ENCODE measurements around the gene ZBTB48.
A peak's percentile ranks its signal among the peaks of the same experiment; 100 is the strongest.

ZBTB48 gene

GRCh38 chr1:6579374-6580118 lies at the start of gene ZBTB48:
ZBTB48 (plus strand) TSS chr1:6579994; CDS start chr1:6580610, 616 bp downstream.
- TF ChIP-seq, protein P1, sequence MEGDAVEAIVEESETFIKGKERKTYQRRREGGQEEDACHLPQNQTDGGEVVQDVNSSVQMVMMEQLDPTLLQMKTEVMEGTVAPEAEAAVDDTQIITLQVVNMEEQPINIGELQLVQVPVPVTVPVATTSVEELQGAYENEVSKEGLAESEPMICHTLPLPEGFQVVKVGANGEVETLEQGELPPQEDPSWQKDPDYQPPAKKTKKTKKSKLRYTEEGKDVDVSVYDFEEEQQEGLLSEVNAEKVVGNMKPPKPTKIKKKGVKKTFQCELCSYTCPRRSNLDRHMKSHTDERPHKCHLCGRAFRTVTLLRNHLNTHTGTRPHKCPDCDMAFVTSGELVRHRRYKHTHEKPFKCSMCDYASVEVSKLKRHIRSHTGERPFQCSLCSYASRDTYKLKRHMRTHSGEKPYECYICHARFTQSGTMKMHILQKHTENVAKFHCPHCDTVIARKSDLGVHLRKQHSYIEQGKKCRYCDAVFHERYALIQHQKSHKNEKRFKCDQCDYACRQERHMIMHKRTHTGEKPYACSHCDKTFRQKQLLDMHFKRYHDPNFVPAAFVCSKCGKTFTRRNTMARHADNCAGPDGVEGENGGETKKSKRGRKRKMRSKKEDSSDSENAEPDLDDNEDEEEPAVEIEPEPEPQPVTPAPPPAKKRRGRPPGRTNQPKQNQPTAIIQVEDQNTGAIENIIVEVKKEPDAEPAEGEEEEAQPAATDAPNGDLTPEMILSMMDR (conservative IDR thresholded peaks at IDR 0.05): no peak
- peak within 1 kb of the TSS; percentile 84 for H3K27ac ChIP-seq

DNA sequence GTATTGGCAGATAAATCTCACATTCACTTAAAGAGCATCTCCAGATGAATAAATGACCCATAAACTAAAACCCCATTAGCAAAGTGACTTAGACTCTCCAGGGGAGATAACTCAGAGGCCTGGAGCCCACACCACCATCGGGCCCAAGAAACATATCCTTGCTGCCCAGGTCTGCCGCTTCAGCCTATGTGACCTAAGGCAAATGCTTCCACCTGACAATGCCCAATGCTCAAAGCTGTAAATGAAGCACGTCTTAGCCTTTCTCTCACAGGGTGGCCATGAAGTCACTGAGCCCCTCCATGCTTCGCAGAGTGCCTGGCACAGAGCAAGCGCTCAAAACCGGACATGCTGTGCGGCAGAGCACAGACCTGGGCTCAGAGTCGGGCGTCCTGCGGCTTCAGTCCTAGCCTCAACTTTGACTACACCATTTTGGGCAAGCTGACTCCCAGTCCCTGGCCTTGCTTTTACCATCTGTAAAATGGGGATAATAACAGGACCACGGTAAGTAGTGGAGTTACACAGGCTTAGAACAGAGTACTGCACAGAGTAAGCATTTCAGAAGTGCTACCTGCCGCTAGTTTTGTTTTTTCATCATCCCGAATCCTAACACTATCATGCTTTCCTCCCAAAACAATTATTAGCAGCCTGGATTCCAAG lies 49.2 kb upstream of the ZBTB48 start:
- no peak overlapping the region for H3K27ac ChIP-seq
- TF ChIP-seq, protein P1 (conservative IDR thresholded peaks at IDR 0.05): no peak

- TF ChIP-seq, protein P1 (conservative IDR thresholded peaks at IDR 0.05): no peak
- H3K27ac ChIP-seq: no peak overlapping the region
These were observed 47.8 kb upstream of the ZBTB48 start for GRCh38 chr1:6531996-6532395.

DNA sequence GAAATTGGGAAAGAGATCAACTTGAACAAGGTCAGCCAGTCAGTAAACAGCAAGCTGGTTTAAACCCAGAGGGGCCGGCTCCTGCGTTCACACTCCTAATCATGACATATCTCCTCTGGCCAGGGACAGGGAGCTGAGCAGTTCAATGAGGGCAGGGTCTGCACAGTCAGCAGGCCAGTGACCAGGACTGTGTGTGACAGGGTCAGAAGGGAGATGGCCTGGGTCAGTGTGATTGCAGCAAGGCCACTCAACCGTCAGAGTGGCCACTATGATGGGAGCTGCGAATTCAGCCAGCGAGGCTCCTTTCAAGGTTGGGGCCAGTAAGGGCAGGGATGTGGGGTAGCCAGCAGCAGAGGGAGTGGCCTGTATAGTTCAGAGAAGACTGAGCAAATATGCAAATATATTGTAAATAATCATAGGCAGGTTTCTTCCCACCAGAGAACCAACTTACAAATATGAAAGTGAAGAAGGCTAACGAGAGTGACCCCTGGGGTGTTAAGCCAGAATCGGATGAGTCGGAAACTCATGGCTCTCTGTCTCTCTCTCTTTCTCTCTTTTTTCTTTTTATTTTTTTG lies 45.5 kb upstream of the ZBTB48 start:
- TF ChIP-seq, protein P1 (conservative IDR thresholded peaks at IDR 0.05): no peak
- H3K27ac ChIP-seq: no peak overlapping the region

GRCh38 chr1:6535214-6535613 lies 44.6 kb upstream of the ZBTB48 start:
- TF ChIP-seq, protein P1 (conservative IDR thresholded peaks at IDR 0.05): no peak

GRCh38 chr1:6536291-6536690 lies 43.5 kb upstream of the ZBTB48 start:
- H3K27ac ChIP-seq: no peak overlapping the region
- TF ChIP-seq, protein P1 (conservative IDR thresholded peaks at IDR 0.05): no peak

More at GRCh38 chr1:6535214-6535613, 44.6 kb upstream of the ZBTB48 start:
- H3K27ac ChIP-seq: no peak overlapping the region

- TF ChIP-seq, protein P1 (conservative IDR thresholded peaks at IDR 0.05): no peak
- no peak overlapping the region for H3K27ac ChIP-seq
These were observed 40.8 kb upstream of the ZBTB48 start for GRCh38 chr1:6538956-6539355.

Data from VCaP (cell line).